Activated CD8-positive, alpha-beta T cell treated with anti-CD3 and anti-CD28 coated beads, Interleukin-2, amount 10 ng/mL, durations not matched to agents 7 days and 5 days (primary cell): Measurements from ENCODE around the gene ZDHHC22. TPM values are rescaled to one million over a fixed set of nuclear protein-coding genes. Genes with fewer than 3 reads are reported as not detected.

ENCODE experiments used
- ATAC-seq: fragments of 150-1000 bp; cut with Tn5 transposase; one replicate; pipeline ENCODE4 v1.10.0; 2021; ENCODE audit warnings: moderate library complexity
- CTCF ChIA-PET: fragments of 350-600 bp; sonication (Branson Sonifier 250); formaldehyde crosslinking; loops from one replicate; lab custom pipeline; 2021; ENCODE audit warnings: antibody characterized with exemption; lab: Charles Lee
- POLR2A ChIA-PET: fragments of 350-600 bp; sonication (Branson Sonifier 250); formaldehyde crosslinking; loops from one replicate; lab custom pipeline; 2021; ENCODE audit warnings: antibody characterized with exemption; lab: Charles Lee
- DNase-seq: peaks from one replicate; pipeline ENCODE4 v3.0.0-alpha.2; 2020
- H3K27ac Mint-ChIP-seq: one replicate; pipeline ENCODE4 v1.8.0; 2021; ENCODE audit warnings: mild to moderate bottlenecking, mixed read lengths
- H3K27me3 Mint-ChIP-seq: one replicate; pipeline ENCODE4 v1.8.0; 2021; ENCODE audit warnings: low read depth, mixed read lengths
- H3K36me3 Mint-ChIP-seq: one replicate; pipeline ENCODE4 v1.8.0; 2021; ENCODE audit warnings: low read depth, mixed read lengths
- H3K4me1 Mint-ChIP-seq: one replicate; pipeline ENCODE4 v1.8.0; 2021; ENCODE audit warnings: low read depth, mixed read lengths
- H3K4me3 Mint-ChIP-seq: one replicate; pipeline ENCODE4 v1.8.0; 2021; ENCODE audit warnings: mild to moderate bottlenecking, mixed read lengths
- H3K9me3 Mint-ChIP-seq: one replicate; pipeline ENCODE4 v1.8.0; 2022; ENCODE audit warnings: mixed read lengths; ENCODE audit not compliant: insufficient read depth
- total RNA-seq, 2 experiments: library from RNA; stranded (reverse); gene quantifications; one replicate each; pipeline ENCODE4 v1.2.3, GENCODE V29; 2021

The ZDHHC22 gene, protein sequence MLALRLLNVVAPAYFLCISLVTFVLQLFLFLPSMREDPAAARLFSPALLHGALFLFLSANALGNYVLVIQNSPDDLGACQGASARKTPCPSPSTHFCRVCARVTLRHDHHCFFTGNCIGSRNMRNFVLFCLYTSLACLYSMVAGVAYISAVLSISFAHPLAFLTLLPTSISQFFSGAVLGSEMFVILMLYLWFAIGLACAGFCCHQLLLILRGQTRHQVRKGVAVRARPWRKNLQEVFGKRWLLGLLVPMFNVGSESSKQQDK
- not detected for total RNA-seq

DNA sequence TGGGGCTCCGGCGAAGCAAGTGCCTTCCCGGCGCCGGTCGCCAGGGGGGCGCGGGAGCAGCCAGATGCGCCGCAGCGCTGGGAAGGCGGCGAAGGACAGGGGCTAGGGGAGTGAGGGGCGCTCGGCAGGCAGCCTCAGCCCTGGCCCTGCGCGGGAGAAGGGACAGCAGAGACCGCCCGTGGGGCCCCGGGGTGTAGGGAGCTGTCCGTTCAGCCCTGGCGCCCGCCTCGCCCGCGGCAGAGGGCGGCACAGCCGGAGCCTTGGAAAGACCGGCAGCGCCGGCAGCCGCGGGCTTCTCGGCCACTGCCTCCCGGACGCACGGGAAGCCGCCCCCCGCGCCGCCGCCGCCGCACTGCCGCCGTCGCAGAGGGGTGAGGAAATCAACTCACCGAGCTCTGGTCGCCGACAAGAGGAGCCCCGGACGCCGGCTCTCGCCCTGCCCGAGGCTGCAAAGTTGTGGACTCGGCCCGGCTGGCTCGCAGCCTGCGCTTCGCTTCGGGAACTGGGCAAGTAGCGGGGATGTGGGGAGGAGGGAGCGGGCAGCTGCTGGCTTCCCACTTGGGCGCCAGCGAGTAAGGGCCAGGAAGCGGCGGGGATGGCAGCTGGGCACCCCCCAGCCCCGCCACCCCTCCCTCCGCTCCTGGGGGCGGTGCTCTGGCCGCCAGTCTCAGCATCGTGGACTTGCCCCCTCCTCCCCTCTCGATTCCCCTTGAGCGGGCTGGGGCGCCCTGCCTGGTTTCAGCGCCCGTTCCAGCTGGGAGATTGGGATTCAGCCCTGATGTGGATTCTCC, at the start of gene ZDHHC22:
Gene ZDHHC22, minus strand, starts transcription at position 578 of the 791 bp plus-strand sequence. CDS start 2,053 bp downstream, outside the sequence.
- CTCF ChIA-PET = interaction anchor here (1.8 to 2.8 kb wide), 3 partner anchors 10 to 175 kb away, joined by 4 to 15 read pairs (median 9); no protein-coding TSS in a partner anchor
- peak; percentile 52 for ATAC-seq
- no peaks in the 10 kb centered on the region for H3K36me3 Mint-ChIP-seq

DNA sequence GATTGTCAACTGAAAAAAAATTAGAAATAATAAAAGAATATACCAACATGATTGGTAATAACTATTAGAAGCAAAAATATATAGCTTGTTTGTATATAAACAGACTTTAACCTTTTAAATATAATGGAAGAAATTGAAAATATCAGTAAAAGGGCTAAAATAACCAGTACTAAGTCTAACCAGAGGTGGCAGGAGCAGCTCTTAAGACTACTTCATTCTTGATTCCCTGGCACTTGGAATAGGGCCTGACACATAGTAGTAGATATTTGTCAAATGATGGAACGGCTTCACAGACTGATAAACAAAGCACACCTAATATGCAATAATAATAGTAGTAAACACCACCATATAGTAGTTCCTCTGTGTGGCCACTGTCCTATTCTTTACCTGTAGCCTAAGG, 49.4 kb upstream of the ZDHHC22 start:
- H3K4me3 Mint-ChIP-seq = no peak overlapping the region
- H3K27me3 Mint-ChIP-seq = peaks cover 14% of the 10 kb centered on the region
- ATAC-seq (no peak), DNase-seq (no peak)
- H3K4me1 Mint-ChIP-seq = no peaks in the 10 kb centered on the region
- no peak overlapping the region for H3K27ac Mint-ChIP-seq
- POLR2A ChIA-PET = no interaction called here
- CTCF ChIA-PET = interaction anchor here (3.2 kb wide), 1 partner anchor 40 kb away, joined by 11 read pairs; no protein-coding TSS in a partner anchor
- no peaks in the 10 kb centered on the region for H3K9me3 Mint-ChIP-seq
- H3K36me3 Mint-ChIP-seq = no peaks in the 10 kb centered on the region

More for the DNA sequence above, at the start of gene ZDHHC22:
- Mint-ChIP-seq H3K4me3 (no peak within 1 kb of the TSS), H3K27me3 (peaks cover 73% of the 10 kb centered on the region), H3K4me1 (peaks cover 16% of the 10 kb centered on the region), H3K9me3 (no peaks in the 10 kb centered on the region), H3K27ac (no peak within 1 kb of the TSS)
- no peak for DNase-seq
- POLR2A ChIA-PET = no interaction called here

DNA sequence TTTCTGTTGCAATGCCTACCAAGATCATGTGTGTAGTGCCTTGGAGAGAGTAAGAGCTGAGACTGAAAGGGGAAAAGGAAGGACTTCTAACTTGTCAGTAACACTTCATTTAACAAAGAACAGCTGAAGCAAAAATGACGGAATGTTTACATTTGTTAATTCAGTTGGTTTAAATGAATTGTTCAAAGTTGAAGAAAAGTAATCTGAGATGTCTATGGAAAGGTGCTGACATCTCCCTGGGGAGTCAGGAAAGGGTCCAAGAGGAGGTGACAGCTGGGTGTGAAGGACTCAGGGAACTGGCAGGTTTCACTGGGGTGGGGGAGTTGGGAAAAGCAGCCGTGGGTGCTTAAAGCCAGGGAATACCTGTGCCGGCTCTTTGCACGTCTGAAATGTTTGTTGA, 47.9 kb upstream of the ZDHHC22 start:
- POLR2A ChIA-PET = no interaction called here
- ATAC-seq = no peak

DNA sequence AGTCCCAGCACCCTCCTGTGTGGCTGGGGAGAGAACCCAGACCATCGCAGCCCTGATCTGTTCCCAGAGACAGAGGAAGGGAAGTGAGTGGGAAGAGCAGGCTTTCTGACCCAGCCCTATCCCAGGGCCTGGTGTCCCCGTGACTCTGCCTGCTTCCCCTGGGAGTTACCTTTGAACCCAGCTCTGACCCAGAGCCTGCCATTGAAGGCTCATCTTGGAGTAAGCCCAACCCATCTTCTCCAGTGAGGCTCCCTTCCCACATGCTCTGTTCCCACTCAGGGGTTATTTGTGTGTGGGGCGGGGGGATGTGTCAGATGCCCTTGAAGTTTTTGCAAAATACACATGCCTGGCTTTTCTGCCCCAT, 46.0 kb upstream of the ZDHHC22 start:
- DNase-seq = no peak
- no peak for ATAC-seq
- H3K36me3 Mint-ChIP-seq = no peaks in the 10 kb centered on the region
- H3K4me1 Mint-ChIP-seq = peaks cover 7% of the 10 kb centered on the region
- H3K9me3 Mint-ChIP-seq = no peaks in the 10 kb centered on the region
- no peak overlapping the region for H3K4me3 Mint-ChIP-seq
- POLR2A ChIA-PET = no interaction called here
- H3K27ac Mint-ChIP-seq = no peak overlapping the region
- CTCF ChIA-PET = interaction anchor here (1.5 kb wide), 1 partner anchor 64 kb away, joined by 3 read pairs; no protein-coding TSS in a partner anchor
- H3K27me3 Mint-ChIP-seq = peaks cover 13% of the 10 kb centered on the region

More for the DNA sequence above, 47.9 kb upstream of the ZDHHC22 start:
- Mint-ChIP-seq H3K9me3 (no peaks in the 10 kb centered on the region), H3K27me3 (peaks cover 14% of the 10 kb centered on the region), H3K27ac (no peak overlapping the region), H3K4me1 (peaks cover 3% of the 10 kb centered on the region), H3K4me3 (no peak overlapping the region), H3K36me3 (no peaks in the 10 kb centered on the region)
- no peak for DNase-seq
- CTCF ChIA-PET = interaction anchor here (0.9 to 3.2 kb wide), 2 partner anchors 39 to 111 kb away, joined by 4 to 11 read pairs; no protein-coding TSS in a partner anchor

DNA sequence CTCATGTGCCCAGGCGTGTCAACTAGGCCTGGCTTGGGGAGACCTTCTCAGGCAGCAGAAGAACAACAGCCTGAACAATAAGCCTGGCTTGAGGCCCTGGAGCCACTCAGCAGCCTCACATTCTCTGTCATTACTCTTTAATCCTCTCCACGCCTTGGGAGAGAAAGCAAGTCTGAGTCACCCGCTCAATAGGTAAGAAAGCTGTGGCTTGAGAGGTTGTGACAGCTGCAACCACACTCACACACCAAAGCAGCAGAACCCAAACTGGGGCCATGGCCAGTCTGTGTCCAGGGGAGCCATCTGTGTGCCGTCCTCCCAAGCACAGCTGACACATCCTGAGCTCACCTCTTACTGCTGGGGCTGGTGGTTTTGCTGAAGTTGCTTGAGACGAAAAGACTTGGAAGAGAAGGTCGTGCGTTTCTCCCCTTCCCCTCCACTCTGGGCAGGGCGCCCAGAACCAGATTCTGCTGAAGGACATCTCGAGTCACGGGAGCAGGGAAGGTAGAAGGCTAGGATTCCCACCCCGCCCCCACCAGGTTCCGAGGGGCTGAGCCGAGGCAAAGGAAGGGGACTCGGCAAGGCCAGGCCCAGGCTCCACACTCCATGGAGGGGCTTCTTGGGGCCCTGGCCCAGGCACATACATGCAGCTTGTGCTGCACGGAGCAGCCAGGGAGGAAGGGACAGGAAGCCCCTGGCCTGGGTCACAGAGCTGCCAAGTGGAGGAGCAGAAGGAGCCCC, 45.5 kb upstream of the ZDHHC22 start:
- CTCF ChIA-PET = interaction anchor here (1.5 kb wide), 1 partner anchor 63 kb away, joined by 3 read pairs; no protein-coding TSS in a partner anchor
- Mint-ChIP-seq H3K9me3 (no peaks in the 10 kb centered on the region), H3K36me3 (no peaks in the 10 kb centered on the region), H3K27ac (no peak overlapping the region), H3K27me3 (peaks cover 14% of the 10 kb centered on the region), H3K4me1 (peaks cover 11% of the 10 kb centered on the region), H3K4me3 (no peak overlapping the region)
- DNase-seq (no peak), ATAC-seq (no peak)
- POLR2A ChIA-PET = no interaction called here

DNA sequence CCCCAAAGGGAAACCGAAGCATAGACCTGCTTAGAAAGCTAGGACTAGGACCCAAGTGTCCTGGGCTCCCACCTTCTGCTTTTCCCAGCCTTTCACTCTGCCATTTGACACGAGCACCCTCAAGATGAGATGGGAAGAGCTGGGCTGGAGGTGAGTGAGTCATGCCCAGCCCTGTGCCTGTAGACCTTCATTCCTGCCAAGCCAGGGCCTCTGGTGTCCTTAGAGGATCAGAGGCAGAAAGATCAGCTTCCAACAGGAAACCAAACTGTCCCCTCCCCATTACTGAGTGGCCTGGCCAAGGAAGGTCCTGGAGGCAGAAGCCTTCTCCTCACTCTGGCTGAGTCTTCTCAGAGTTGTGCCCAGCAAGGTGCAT, 43.5 kb upstream of the ZDHHC22 start:
- DNase-seq = no peak
- H3K27ac Mint-ChIP-seq = no peak overlapping the region
- H3K36me3 Mint-ChIP-seq = no peaks in the 10 kb centered on the region
- no peak overlapping the region for H3K4me3 Mint-ChIP-seq
- peaks cover 21% of the 10 kb centered on the region for H3K4me1 Mint-ChIP-seq
- ChIA-PET POLR2A (no interaction called here), CTCF (no interaction called here)
- no peak for ATAC-seq
- peaks cover 19% of the 10 kb centered on the region for H3K27me3 Mint-ChIP-seq
- no peaks in the 10 kb centered on the region for H3K9me3 Mint-ChIP-seq

DNA sequence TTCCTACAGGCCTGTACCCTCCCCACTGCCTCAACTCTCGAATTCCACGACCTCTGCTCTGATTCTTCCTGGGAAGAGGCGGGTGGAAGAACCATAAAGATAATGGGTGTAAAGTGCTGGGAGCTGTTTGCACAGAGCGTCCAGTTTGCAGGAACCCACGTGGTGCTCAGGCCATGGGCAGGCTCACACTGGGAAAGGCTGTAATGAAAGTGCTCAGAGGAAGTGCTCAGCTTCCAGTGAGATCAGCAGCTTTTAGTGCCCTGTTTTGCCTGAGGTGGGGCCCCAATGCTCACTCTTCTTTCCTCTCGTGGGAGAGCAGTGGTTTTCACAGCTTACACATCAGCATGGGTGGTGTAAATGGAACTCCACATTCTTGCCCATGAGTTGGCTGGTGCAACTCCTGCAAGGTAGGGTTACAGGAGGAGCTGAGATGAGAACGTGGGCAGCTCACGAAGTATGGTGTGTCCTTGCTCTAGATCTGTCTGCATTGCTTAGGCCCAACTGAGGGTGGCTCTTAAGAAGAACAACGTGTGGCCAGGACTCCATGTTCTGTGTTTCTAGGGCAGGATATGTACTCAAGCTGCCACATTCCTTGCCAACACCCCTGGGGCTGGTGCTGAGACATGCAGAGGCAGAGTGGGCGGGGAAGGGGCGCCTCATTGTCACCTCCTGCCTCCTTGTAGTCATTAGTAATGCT, 43.0 kb upstream of the ZDHHC22 start:
- POLR2A ChIA-PET = no interaction called here
- no peak overlapping the region for H3K27ac Mint-ChIP-seq
- no peaks in the 10 kb centered on the region for H3K9me3 Mint-ChIP-seq
- peaks cover 21% of the 10 kb centered on the region for H3K4me1 Mint-ChIP-seq
- peaks cover 20% of the 10 kb centered on the region for H3K27me3 Mint-ChIP-seq
- no peak overlapping the region for H3K4me3 Mint-ChIP-seq
- DNase-seq (no peak), ATAC-seq (no peak)
- H3K36me3 Mint-ChIP-seq = no peaks in the 10 kb centered on the region
- CTCF ChIA-PET = interaction anchor here (0.9 to 1.0 kb wide), 2 partner anchors 16 to 33 kb away, joined by 3 to 5 read pairs; no protein-coding TSS in a partner anchor

DNA sequence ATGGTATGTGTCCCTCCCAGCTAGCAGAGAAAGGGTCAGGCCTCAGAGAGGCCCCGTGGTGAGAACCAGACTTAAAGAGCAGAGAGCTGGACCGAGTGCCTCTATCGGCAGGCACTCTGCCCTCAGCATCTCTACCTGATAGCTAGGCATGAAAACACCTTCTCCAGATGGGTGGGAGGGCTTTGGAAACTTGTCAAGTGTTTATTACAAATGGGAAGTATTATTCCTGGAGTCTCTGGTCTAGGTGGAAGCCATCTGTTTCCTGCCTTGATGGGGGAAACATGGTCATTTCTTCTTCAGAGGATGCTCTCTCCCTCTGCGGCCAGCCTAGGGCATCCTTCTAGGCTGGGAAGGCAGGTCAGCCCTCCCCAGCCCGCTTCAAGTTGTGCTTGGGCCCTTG, 42.3 kb upstream of the ZDHHC22 start:
- DNase-seq (no peak), ATAC-seq (no peak)
- Mint-ChIP-seq H3K4me1 (peaks cover 21% of the 10 kb centered on the region), H3K27ac (no peak overlapping the region), H3K9me3 (no peaks in the 10 kb centered on the region), H3K27me3 (peaks cover 17% of the 10 kb centered on the region), H3K4me3 (no peak overlapping the region), H3K36me3 (no peaks in the 10 kb centered on the region)
- ChIA-PET CTCF (interaction anchor here (0.8 to 1.0 kb wide), 3 partner anchors 16 to 132 kb away, joined by 3 to 5 read pairs (median 3); no protein-coding TSS in a partner anchor), POLR2A (no interaction called here)

DNA sequence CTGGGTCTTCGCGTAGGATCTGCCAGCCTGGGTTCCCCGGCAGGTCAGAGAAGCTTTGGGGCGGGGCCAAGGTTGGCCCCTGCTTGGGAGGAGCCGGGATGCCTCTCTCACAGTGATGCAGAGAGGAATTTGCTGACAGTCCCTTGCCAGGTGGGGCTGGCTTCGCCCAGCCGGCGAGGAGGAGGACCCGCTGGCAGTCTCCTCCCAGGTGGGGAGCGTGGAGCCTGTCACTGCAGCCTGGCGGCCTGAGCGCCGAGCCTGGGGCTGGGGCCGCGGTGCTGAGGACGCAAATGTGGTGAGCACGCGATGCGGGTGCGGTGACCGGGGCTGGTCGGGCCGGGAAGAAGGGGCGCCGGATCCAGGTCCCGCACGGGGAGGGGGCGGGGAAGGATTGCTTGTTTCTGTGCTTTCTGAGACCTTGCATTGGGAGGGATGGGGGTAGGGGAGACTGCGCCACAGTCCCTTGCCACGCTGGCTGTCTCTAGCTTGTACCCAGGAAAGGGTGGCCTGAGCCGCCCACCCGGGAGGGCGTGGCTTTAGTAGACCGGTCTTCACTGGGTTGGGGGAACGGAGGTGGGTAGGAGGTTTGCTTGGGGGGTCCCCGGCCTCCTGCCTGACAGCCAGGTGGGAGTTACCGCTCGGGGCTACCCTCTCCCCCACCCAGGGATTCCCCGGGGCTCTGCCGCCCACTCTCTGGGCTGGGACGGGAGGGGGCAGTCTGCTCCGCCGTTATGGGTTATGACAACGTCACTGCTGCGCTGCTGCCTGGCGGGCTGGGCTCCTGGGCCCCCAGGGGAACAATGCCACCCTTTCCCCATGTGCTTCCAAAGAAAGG, 40.2 kb upstream of the ZDHHC22 start, which contains the start of gene TMEM63C:
Gene TMEM63C, plus strand, starts transcription at position 196 of the 835 bp plus-strand sequence. CDS start 37,016 bp downstream, outside the sequence.
- ATAC-seq = peak; percentile 91
- POLR2A ChIA-PET = interaction anchor here (1.0 kb wide), 1 partner anchor 140 kb away, joined by 5 read pairs; no protein-coding TSS in a partner anchor
- peak; percentile 65 for DNase-seq
- H3K27me3 Mint-ChIP-seq = peaks cover 26% of the 10 kb centered on the region
- CTCF ChIA-PET = no interaction called here
- H3K27ac Mint-ChIP-seq = no peak within 1 kb of the TSS
- no peaks in the 10 kb centered on the region for H3K36me3 Mint-ChIP-seq
- no peaks in the 10 kb centered on the region for H3K9me3 Mint-ChIP-seq
- H3K4me1 Mint-ChIP-seq = peaks cover 21% of the 10 kb centered on the region
- peak within 1 kb of the TSS; percentile 45 for H3K4me3 Mint-ChIP-seq
